NCI-H2029 (cell line): ENCODE results near the gene RNASEL.
"Not testable (repeated sequence)": the region's sequence is repeated elsewhere in the genome, so short reads cannot be mapped to it uniquely, and the experiment has no call there.

Experiments
- DNase-seq: peaks from one replicate; lab custom pipeline; 2025; lab: John Stamatoyannopoulos, UW

The RNASEL gene, protein sequence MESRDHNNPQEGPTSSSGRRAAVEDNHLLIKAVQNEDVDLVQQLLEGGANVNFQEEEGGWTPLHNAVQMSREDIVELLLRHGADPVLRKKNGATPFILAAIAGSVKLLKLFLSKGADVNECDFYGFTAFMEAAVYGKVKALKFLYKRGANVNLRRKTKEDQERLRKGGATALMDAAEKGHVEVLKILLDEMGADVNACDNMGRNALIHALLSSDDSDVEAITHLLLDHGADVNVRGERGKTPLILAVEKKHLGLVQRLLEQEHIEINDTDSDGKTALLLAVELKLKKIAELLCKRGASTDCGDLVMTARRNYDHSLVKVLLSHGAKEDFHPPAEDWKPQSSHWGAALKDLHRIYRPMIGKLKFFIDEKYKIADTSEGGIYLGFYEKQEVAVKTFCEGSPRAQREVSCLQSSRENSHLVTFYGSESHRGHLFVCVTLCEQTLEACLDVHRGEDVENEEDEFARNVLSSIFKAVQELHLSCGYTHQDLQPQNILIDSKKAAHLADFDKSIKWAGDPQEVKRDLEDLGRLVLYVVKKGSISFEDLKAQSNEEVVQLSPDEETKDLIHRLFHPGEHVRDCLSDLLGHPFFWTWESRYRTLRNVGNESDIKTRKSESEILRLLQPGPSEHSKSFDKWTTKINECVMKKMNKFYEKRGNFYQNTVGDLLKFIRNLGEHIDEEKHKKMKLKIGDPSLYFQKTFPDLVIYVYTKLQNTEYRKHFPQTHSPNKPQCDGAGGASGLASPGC

DNA sequence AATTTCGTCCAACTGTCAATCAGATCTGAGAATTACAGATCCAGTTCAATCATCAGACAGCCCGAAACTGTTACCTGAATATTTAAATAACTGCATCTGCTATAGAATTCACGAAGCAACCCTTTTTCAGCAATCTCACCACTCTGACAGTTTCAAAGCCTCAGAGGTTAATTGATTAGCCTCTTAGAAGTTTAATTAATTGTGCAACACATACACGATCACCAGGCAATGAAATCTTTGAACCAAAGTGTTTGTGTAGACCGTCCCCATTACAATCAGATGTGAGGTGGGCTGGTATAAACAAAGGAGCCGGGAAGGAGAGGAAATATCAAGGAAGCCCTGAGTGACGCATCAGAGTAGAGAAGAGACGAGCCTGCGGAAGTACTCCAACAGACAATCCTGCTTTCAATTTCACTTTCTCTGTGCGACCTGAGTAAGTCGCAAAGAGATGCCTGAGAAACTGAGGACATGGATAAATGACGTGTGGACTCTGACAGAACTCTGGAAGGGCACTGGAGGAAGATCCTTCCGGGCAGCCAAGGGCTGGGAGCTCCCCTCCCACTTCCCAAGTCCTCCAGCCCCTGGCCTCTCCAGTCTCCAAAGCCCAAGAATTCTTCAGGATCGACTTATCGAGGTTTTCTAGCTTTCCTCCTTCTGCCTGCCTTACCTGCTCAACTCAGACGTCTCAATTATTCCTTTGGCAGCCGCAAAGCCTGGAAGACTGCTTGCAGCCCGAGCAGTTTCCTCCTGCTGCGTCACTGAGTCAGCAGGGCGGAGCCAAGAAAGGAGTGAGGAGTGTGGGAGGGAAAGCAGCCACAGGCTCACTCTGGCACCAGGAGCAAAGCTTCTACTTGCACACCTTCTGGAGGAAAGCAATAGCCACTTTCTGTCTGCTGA is at the start of gene RNASEL:
TSS of gene RNASEL (minus strand) at position 757 of the 897 bp plus-strand sequence. CDS start 2,450 bp downstream, outside the sequence.
- peak; percentile 68 for DNase-seq

DNA sequence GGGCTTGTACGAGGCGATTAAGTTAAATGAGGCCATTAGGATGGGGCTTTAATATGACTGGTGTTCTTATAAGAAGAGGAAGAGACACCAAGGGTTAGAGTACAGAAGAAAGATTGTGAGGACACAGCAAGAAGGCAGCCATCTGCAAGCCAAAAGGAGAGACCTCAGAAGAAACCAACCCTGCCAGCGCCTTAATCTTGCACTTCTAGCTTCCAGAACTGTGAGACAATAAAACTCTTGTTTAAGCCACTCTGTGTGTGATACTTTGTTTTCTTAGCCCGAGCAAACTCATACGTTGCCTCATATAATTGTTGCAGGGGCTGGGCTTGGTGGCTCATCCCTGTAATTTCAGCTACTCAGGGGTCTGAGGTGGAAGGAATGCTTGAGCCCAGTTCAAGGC is 48.7 kb upstream of the RNASEL start:
- DNase-seq = no peak

DNA sequence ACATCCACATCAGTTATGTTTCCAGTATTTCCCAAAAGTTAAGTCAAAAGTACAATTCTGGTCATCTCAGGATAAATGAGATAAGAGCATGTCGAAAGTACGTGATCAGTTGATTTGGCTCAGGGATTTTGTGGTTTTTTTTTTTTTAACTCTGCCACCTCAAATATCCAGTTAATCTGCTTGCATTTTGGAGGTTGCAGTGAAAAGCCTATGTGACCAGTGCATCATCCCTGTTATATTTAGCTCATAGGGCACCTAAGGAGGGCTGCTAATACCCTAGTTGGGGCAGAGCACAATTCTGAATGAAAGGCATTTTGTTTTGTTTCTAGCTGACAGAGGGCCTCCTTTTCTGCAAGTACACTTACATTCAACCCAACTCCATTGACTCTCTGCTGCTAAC is 46.8 kb upstream of the RNASEL start:
- DNase-seq = no peak

DNA sequence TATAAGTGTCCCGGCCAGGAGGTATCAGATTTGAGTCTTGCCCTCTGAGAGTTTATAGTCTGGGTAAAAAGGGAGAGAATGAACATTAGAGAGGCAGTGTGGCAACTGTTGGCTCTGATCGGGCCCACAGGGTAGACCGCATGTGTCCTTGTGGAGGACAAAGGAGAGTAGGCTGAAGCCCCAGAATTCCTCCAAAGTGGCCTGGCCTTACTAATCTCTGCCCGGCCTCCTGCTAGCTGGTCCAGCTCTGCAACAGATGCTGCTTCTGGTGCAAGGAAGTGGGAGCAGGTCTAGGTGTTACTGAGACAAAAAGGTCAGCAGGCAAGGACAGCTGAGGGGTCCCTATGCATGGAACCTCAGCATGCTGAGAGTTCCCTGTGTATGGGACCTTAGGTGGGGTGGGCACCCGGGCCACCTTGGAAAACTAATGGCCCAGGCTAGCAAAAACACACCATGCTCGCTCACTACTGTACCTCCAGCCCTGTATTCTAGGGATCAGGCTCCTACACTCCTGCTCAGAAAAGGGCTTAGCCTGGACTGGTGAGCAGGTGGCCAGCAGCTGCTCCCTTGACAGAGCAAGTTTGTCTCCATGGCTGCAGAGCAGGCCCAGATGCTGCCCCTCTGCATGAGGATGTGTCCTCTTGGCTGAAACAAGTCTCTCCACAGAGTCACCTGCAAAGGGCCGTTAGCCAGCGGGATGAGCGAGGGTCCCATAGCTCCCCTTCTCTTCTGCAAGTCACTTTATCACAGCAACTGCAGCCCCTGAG is 45.4 kb upstream of the RNASEL start:
- no peak for DNase-seq

DNA sequence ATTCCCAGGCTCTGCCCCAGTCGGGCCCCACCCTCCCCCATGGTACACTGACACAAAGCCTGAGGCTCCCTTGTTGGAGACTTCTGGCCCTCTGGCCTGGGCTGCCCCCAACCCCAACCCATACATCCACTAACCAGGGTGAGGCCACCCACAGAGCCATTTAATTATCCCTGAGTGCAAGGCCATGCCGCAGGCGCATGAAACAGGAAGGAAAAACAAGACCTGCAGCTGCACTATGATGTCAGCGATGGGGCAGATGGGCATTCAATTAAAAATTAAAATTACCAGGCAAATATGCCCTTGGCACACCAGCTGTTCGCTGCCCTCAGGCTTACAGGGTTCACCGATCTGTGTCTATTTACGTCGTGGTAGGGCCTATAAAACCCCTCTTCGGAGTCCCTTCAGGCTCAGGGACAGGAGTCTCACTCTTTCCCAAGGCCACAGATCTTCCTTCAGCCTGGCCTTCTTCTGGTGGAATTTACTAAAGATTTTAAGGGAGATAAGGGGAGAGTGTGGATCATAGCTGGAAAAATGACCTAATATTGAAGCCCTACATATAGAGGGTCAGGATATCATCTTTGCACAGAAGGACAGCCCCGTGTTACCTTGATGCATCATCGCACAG is 44.7 kb upstream of the RNASEL start:
- no peak for DNase-seq

DNA sequence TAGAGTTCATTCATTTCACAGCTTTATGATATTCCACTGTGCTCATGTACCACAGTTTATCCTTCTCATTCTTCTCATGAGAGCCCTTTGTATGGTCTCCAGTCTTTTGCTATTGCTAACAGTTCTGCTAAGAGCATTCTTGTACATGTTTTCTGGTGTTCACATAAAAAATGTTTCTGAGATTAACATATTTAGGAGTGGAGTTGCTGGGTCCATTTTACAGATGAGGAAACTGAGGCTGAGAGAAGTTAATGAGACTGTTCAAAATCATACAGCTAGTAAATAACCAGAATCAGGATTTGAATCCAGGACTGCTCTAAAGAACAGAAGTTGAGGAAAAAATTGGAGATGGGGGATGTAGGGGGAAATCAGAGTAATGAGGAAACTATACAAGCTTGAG is 44.0 kb upstream of the RNASEL start:
- no peak for DNase-seq

DNA sequence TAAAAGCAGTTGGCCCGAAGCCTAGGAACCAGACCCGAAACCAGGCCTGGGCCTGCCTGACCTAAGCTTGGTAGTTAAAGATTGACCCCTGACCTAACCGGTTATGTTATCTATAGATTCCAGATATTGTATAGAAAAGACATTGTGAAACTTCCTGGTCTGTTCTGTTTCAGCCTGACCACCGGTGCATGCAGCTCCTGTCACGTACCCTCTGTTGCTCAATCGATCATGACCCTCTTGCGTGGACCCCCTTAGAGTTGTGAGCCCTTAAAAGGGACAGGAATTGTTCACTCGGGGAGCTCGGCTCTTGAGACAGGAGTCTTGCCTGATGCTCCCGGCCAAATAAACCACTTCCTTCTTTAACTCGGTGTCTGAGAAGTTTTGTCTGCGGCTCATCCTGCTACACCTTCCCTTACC is 43.4 kb upstream of the RNASEL start:
- DNase-seq = not testable (repeated sequence)

DNA sequence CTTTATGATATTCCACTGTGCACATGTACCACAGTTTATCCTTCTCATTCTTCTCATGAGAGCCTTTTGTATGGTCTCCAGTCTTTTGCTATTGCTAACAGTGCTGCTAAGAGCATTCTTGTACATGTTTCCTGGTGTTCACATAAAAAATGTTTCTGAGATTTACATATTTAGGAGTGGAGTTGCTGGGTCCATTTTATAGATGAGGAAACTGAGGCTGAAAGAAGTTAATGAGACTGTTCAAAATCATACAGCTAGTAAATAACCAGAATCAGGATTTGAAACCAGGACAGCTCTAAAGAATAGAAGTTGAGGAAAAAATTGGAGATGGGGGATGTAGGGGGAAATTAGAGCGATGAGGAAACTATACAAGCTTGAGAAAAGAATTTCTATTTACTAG is 42.9 kb upstream of the RNASEL start:
- no peak for DNase-seq

DNA sequence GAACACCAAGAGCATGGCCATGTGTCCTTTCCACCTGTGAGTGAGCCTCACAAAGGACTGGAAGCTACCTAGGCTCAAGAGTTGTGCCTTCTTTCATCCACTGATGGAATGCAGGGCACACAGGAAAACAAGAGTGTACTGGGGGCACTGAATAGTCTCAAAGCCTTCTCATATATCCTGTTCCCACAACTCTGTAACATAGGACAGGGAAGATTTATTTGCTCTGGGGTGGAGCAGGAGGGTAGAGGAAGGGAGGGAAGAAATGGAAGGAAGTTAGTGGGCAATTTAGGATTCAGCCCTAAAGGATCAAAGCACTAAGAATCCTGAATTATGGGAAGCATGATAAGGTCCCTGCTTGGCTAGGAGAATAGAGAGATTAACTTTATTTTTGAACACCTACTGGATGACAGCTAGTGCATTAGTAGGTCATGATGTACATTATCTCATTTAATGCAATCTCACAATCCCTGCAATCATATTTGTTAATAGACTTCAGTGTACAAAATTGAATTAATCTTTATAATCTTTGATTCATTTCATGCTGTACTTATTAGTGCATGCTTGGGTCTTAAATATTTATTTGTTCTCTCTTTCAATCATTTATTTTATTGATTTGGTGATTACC is 42.1 kb upstream of the RNASEL start:
- no peak for DNase-seq

DNA sequence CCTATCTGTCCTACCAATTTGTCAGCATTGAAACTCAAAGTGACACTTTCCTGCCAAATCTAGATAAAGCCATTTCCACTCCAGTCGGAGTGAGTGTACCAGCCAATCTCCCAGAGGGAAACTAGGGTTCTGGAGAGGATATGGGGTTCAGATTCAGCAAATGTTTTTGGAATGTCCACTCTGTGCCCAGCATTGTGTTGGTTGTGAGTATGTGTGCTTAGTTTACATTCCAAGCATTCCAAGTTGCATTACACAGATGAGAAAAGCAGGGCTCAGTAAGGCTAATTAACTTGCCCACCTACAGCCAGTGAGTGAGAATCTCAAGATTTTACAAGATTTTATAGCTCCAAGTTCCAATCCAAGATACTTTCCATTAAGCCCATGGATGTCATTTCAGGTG is 41.5 kb upstream of the RNASEL start:
- no peak for DNase-seq

DNA sequence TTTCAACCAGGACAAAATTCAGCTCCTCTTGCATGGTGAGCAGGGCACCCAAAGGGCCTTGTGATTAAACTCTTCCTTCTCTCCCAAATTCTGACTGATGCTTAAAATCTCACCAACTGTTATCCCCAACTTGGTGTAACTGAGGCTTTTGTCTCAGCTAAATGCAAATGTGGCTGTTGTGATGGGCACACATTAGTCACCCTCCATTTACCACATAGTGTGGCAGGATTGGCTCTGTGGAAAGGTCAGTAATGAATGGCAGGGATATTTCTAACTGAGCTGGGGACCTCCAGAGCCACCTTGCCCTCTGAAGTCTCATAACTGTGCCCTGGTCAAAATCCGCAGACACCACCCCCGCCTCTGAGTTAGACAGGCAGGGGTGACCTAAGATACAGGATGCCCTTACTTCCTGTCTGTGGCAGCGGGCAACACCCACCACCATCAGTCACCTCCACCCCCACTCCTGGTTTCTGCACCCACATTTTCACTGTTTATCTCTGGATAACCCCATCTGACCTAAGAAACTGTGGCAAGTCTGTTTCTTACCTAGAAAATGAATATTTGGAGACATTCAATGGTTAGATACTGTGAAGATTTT is 40.5 kb upstream of the RNASEL start:
- no peak for DNase-seq

DNA sequence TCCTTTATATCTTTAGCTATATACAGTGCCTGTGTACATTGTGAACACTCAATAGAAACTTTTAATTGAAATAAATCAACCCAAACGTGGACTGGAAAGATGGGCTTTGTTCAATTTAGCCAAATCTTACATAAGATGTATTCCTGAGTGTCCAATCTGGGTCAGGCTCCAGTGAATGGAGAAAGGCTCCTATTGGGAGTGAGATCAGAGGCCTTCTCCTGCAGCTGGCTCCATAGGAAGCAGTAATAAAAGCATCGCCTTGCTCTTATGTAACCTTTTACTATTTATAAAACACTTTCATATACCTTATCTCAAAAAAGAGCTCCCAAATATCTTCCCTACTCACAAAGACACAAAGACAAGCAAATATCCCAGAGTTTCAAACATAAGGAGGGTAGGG is 40.0 kb upstream of the RNASEL start:
- DNase-seq = no peak

DNA sequence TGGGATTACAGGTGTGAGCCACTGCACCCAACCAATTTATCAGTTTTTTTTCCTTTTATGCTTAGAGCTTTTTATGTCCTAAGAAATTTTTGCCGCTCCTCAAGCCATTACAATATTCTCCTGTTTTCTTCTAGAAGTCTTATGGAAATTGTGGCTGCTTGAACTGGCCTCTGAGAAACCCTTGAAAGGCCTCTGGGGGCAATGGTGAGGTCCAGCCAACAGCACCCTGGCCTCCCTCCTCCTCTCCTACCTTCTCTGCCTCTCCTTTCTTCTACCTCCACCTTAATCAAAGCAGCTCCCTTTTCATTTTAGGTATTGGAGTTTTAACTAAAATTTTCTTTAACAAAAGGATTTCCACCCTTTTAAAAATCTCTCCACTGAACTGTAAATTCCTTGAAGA is 39.6 kb upstream of the RNASEL start:
- DNase-seq = no peak

DNA sequence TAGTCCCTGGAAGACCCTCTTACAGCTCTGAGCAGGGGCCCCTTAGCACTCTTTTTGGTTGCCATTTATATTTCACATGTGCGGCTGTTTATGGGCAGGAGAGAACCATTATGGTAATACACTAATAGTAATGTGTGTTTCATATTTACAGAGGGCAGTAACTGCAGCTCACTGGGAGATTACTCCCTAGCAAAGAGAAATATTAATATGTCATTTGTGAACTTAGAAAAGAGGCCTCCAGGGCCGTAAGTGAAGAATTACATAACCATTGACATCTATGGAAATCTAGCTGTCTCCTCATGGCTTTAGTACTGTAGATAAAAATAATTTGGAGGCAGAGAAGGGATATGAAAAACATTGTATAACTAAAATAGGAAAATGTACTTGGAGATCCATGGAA is 38.6 kb upstream of the RNASEL start:
- no peak for DNase-seq

DNA sequence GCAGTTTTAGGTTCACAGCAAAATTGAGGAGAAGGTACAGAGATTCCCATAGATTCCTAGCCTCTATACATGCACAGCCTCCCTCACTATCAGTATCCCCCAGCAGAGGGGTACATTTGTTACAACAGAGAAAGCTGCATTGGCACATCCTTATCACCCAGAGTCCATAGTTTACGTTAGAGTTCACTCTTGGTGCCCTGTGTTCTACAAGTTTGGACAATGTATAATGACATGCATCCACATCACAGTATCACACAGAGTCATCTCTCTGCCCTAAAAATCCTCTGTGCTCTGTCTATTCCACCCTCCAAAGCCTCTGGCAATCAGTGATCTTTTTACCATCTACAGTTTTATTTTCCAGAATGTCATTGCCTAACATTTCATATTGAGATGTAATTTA is 37.5 kb upstream of the RNASEL start:
- DNase-seq = no peak

DNA sequence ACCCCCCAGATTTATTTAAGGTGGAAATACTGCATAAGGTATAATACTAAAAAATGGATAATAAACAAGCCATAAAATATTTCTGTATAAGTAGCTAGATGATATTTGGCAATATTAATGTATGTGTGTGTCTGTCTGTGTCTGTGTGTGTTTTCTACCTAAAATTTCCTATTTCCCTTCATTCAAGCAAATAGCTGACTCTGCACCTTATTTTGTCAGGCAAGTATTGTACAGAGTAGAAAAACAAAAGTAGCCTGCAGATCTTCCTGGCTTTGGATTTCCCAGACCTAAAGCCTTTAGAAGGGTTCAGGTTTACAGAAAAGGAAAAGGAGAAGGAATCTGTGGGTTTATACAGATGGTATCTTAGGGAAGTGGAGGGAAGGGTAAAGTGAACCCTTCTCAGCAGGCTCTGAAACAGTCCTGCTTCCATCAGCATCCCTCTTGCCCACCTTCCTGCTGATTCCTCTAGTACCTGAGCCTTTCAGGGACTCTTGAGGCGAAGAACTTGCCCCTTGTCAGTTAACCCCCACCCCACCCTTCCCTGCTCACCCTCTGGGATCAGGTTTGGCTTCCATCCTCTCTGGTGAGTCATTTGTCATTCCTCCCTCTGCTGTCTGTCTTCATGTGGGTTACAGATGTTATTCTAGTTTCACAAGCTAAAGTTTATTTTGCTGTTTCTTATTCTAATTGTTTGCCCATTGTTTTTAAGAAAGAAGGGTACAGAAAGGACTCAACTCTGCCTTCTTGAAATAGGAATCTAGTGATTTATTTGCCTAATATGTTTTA is 36.9 kb upstream of the RNASEL start:
- DNase-seq = no peak

DNA sequence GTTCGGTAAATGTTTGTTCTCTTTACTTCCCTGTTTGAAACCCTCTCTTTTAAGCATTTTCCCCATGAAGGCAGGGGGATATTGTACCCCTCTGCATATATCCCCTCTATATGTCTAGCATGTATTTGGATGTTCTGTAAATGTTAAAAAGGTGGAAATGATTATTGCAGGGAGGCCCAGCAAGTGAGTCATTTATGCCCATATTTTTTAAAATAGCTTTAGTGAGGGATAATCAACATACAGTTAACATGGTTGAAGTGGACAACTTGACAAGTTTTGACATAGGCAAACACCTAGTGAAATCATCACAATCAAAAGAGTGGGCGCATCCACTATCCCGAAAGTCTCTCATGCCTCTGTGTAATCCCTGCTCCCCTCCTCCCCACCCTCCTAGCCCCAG is 36.0 kb upstream of the RNASEL start:
- no peak for DNase-seq

DNA sequence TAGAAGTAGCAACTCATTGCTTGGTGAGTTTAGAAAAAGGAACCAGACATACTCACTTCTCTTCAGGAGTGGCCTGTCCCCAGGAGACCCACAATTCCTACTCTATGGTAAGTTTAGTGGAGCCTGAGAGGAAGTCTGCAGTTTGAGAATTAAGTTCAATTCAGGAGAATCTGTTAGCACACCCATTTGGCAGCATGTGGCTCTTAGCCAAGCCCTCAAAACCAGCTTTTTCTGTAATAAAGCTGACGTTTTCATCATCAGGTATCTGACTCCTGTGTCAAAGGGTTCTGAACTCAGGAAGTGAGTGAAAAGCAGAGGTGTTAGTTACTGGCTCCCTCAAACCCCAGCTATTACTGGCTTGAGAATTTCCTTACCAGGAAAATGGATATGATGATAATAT is 35.5 kb upstream of the RNASEL start:
- no peak for DNase-seq

DNA sequence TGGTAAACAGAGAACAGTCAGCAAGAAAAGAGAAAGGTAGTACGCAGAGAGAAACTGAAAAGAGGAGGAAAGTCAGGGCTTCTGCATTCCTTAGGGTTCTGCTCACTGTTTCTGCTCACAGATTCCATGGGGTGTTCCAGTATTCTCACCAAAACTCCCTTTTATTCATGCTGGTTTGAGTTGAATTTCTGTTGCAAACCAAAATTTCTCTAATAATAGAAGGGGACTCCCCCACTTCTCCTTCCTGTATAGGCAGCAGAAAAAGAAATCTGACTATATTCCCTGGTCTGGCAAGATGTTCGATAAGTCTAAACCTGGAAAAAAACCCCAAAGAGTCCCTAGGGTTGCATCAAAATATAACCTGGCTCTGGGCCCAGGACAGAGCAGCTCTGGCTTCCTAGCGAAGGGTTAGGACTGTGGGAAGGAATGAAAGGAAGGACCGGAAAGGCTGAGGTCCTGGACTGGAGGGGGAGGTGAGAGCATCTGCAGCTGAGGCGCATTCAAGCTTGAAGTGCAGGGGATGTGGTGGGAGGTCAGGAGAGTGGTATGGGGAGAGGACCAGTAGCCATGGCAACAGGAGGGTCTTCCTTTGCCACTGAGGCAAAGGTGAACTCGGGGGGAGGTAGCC is 34.0 kb upstream of the RNASEL start:
- no peak for DNase-seq
